Fibroblast of pulmonary artery (primary cell): ENCODE results near the gene BEGAIN.

ENCODE experiments used
- DNase-seq: peaks from one replicate; pipeline ENCODE4 v3.0.0-alpha.2; 2010; ENCODE audit warnings: low read depth
- H3K4me3 ChIP-seq: replicated peaks from 2 replicates; pipeline ENCODE4 v1.5.1; 2011; ENCODE audit warnings: low read depth, mild to moderate bottlenecking, control low read depth, low read length, moderate library complexity
- TF ChIP-seq, protein P1 (sequence below): IDR thresholded peaks from 2 replicates; pipeline ENCODE4 v1.5.1; 2011; ENCODE audit warnings: mild to moderate bottlenecking, control low read depth, low read length, inconsistent platforms; ENCODE audit errors: missing control alignments

BEGAIN gene

DNA sequence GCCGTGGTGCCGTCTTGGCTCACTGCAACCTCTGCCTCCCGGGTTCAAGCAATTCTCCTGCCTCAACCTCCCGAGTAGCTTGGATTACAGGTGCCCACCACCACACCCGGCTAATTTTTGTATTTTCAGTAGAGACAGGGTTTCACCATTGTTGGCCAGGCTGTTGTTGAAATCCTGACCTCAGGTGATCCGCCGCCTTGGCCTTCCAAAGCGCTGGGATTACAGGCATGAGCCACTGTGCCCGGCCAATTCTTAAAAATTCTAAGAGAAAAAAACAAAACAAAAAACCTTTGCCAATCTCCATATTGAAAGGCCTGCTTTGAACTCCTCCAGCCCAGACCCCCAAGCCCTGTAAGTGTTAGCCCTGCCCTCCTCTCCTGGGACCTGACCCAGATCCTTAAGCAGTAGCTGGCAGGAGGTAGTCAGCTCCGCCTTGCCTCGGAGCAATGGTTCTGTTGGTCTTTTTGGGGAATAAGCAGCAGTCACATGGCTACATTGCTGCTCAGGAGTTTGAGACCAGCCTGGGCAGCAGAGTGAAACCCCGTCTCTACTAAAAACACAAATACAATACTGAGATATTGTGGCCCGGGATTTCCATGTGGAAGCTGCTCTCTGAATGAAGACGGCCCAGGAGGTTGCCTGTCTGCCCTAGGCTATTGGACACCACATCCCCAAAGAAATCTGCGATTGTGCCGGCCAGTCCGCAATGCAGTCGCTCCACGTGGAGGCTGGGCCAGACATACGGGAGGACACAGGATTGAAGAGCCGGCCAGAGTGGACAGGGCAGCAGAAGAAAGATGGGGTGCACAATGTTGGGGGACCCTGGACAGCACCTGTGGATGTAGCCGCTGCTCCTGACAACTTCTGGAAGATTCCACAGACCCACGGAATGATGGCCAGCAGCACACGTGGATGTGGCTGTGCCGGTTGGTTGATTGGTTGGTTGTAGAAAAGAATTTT is 28.8 kb upstream of the BEGAIN start:
- DNase-seq = no peak
- H3K4me3 ChIP-seq = no peak overlapping the region
- TF ChIP-seq, protein P1, sequence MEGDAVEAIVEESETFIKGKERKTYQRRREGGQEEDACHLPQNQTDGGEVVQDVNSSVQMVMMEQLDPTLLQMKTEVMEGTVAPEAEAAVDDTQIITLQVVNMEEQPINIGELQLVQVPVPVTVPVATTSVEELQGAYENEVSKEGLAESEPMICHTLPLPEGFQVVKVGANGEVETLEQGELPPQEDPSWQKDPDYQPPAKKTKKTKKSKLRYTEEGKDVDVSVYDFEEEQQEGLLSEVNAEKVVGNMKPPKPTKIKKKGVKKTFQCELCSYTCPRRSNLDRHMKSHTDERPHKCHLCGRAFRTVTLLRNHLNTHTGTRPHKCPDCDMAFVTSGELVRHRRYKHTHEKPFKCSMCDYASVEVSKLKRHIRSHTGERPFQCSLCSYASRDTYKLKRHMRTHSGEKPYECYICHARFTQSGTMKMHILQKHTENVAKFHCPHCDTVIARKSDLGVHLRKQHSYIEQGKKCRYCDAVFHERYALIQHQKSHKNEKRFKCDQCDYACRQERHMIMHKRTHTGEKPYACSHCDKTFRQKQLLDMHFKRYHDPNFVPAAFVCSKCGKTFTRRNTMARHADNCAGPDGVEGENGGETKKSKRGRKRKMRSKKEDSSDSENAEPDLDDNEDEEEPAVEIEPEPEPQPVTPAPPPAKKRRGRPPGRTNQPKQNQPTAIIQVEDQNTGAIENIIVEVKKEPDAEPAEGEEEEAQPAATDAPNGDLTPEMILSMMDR = no peak

DNA sequence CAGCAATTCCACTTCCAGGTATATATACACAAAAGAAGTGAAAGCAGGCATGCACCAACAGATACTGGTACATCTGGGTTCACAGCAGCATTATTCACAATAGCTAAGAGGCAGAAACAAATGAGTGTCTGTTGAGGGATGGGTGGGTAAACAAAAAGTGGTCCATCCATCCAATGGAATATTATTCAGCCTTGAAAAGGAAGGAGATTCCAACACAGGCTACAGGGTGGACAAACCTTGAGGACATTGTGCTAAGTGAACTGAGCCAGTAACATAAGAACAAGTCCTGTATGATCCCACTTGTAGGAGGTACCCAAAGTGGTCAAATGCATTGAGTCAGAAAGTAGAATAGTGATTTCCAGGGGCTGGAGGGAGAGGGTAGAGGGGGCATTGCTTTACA is 27.6 kb upstream of the BEGAIN start:
- TF ChIP-seq, protein P1 = no peak
- no peak for DNase-seq
- no peak overlapping the region for H3K4me3 ChIP-seq

DNA sequence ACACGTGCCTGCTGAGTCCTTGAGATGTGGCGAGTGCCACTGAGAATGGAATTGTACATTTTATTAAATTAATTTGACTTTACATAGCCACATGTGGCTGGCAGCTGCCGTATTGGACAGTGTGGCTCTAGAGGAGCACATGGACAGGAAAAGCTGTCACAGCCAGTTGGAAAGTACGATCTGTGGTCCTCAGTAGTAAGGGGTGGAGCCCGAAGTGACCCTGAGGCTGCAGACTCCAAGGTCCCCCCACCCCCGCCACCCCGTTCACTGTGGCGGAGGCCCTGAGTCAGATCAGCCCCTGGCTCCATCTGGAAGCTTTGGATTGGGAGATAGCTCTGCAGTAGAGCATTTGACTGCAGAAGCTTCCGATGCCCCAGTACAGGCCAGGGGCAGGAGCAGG is 25.8 kb upstream of the BEGAIN start:
- H3K4me3 ChIP-seq = no peak overlapping the region
- TF ChIP-seq, protein P1 = no peak
- no peak for DNase-seq

DNA sequence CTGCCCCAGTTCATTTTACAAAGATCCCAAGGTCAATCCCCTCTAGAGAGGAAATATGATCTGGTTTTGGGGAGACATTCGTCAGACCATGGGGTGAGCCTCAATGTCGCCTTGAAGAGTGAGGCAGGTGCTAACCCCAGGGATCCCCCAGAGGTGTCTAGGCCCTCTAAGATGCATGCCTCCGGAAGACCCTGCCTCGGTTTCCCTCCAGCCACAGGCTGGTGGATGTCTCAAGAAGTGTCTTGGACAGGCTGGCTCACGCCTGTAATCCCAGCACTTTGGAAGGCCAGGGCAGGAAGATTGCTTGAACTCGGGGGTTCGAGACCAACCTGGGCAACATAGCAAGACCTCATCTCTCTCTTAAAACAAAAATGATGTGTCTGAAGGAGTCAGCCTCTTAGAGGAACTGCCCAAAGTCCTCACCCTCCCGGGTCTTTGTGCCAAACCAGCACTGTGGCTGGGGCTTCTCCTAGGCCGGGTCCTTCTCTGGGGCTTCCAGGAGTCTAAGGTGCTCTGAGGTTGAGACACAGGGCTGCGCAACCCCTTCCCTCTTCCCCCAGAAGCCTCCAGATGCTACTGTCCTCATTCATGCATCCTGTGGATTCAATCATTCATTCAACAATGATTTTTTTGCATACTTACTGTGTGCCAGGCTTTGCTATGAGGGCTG is 24.7 kb upstream of the BEGAIN start:
- TF ChIP-seq, protein P1 = no peak
- no peak overlapping the region for H3K4me3 ChIP-seq
- no peak for DNase-seq

DNA sequence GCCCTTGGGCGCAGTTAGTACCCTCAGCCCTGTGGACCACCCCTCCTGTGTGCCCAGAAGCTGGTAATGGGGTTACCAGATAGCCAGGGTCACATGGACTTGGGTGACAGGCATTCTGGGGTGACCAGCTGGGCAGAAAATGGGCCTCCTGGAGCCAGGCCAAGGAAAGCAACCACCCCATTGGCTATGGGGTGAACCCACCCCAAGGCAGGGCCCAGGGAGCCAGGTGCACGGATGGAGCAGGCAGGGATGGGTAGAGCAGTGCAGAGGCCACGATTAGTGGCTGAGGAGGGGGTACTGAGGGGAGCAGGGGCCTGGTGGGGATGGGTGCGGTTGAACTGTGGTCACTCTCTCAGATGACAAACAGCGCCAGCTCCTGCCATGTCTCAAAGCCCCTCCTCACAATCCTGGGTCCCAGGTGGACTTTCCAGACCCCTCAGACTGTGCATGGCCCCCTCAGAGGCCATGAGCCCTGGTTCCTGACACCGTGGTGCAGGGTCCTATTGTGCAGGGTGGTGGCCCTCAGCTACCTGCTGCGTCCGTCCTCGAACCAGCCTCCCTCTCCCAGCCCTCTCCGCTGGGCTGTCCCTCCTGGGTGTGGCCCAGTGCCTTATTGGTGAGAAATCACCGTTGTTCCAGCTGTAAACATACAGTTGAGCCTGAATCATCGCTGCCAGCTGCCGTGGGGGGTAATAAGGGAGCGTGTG is 23.4 kb upstream of the BEGAIN start:
- TF ChIP-seq, protein P1 = no peak
- DNase-seq = no peak
- H3K4me3 ChIP-seq = no peak overlapping the region

DNA sequence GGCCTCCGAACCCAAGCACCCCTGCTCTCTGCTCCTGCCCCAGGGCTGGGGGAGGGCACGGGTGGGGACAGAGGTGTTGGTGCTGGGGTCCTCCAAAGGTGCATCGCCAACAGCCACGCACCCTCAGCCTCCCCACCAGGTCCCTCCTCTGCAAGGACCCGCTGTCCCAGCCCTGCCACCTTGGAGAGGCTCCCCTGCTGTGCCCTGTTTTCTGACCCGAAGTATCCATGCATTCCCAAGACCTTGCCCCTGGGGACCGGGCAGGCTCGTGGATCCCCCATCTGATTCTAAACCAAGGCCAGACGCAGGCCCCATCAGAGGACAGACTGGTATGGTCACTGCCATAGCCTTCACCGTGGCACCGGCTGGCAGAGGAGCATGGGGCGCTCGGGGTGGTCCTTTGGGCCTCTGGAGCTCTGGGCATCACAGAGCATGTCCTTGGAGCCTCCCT is 22.7 kb upstream of the BEGAIN start:
- TF ChIP-seq, protein P1 = no peak
- DNase-seq = no peak
- no peak overlapping the region for H3K4me3 ChIP-seq
